ENCODE results near the gene CCL28. TPM values are rescaled to one million over a fixed set of nuclear protein-coding genes. Genes with fewer than 3 reads are reported as not detected.

CCL28 gene
- total and polyA plus RNA-seq, 11 donors = 0.06 to 1.6 (median 0.31) TPM; not detected in 1

DNA sequence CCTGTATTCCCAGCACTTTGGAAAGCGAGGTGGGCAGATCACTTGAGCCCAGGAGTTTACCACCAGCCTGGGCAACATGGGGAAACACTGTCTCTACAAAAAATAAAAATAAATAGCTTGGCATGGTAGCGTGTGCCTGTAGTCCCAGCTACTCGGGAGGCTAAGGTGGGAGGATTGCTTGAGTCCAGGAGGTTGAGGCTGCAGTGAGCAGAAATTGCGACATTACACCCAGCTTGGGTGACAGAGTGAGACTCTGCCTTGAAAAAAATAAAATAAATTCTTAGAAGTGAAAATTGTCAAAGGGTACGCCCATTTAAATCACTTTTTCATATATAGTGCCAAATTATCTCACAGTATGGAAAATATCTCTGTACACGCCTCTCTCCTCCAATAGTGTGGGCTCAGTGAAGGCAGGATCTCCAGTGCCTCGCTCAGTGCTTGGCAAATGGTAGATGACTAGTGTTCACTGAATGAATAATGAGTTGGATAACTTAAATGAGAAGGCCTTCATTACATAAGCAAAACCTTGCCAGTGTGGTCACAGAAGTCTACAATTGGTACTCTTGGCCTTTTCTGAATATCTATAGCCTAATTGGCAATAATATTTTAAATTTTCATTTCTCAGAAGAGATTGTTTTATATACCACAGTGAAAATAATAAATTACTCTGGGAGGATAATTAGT lies 9.4 kb upstream of the CCL28 start:
- ATAC-seq = no peak
- H3K9me3 ChIP-seq = no peaks in the 10 kb centered on the region
- H3K27me3 ChIP-seq = no peaks in the 10 kb centered on the region
- intact Hi-C loops (cut with DNase I) = no loop called here
- DNase-seq = no peak
- no peak overlapping the region for H3K4me3 ChIP-seq
- no peaks in the 10 kb centered on the region for H3K36me3 ChIP-seq
- WGBS, 4 donors = 84 to 93% (median 87%) methylated on average over 7 of the region's 7 CpGs
- H3K4me1 ChIP-seq = no peaks in the 10 kb centered on the region
- no peak for TF ChIP-seq POLR2A (IDR thresholded peaks at IDR 0.05)
- TF ChIP-seq, protein P1, sequence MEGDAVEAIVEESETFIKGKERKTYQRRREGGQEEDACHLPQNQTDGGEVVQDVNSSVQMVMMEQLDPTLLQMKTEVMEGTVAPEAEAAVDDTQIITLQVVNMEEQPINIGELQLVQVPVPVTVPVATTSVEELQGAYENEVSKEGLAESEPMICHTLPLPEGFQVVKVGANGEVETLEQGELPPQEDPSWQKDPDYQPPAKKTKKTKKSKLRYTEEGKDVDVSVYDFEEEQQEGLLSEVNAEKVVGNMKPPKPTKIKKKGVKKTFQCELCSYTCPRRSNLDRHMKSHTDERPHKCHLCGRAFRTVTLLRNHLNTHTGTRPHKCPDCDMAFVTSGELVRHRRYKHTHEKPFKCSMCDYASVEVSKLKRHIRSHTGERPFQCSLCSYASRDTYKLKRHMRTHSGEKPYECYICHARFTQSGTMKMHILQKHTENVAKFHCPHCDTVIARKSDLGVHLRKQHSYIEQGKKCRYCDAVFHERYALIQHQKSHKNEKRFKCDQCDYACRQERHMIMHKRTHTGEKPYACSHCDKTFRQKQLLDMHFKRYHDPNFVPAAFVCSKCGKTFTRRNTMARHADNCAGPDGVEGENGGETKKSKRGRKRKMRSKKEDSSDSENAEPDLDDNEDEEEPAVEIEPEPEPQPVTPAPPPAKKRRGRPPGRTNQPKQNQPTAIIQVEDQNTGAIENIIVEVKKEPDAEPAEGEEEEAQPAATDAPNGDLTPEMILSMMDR (IDR thresholded peaks at IDR 0.05) = no peak
- no peak overlapping the region for H3K27ac ChIP-seq

DNA sequence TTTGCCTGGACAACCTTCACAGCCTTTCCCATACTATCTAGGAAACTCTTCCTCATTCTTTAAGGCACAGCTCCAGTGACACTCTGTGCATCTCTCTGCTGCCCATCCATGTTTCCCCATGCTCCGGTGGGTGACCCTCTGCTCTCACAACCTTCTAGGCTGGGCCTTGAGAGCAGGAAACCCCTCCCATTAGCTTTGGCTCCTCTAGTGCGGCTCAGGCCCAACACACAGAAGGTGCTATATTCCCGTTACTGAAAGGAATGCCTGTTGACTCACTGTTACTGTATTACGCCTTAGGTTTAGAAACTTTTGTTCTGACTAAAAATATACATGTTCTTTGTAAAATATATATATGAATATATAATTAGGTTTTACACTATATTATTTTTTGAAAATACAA lies 8.1 kb upstream of the CCL28 start:
- no peak for ATAC-seq
- H3K4me1 ChIP-seq = no peaks in the 10 kb centered on the region
- H3K9me3 ChIP-seq = no peaks in the 10 kb centered on the region
- no peak for DNase-seq
- TF ChIP-seq POLR2A (IDR thresholded peaks at IDR 0.05) = no peak
- TF ChIP-seq, protein P1 (IDR thresholded peaks at IDR 0.05) = no peak
- no peaks in the 10 kb centered on the region for H3K27me3 ChIP-seq
- no peaks in the 10 kb centered on the region for H3K36me3 ChIP-seq
- intact Hi-C loops (cut with DNase I) = no loop called here
- H3K27ac ChIP-seq = no peak overlapping the region
- 53 to 63% (median 59%) methylated on average over 4 of the region's 4 CpGs for WGBS, 4 donors
- H3K4me3 ChIP-seq = no peak overlapping the region

DNA sequence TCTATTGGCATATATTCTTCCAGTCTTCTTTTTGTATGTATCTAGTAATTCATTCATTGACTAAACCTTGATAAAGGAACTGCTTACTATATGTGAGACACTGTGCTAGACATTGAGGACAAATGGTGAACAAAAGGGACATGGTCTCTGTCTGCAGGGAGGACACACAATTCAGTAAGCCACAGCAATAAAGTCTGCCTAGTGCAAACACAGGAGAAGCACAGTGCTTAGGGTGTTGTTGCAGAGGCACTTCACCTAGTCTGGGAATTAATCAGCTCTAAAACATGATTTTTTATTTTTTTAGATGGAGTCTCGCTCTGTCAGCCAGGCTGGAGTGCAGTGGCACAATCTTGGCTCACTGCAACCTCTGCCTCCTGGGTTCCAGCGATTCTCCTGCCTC lies 6.4 kb upstream of the CCL28 start:
- ATAC-seq (no peak), DNase-seq (no peak)
- TF ChIP-seq, protein P1 (IDR thresholded peaks at IDR 0.05) = no peak
- no peak for TF ChIP-seq POLR2A (IDR thresholded peaks at IDR 0.05)
- Histone ChIP-seq H3K27me3 (no peaks in the 10 kb centered on the region), H3K4me1 (no peaks in the 10 kb centered on the region), H3K36me3 (no peaks in the 10 kb centered on the region), H3K4me3 (no peak overlapping the region), H3K9me3 (no peaks in the 10 kb centered on the region), H3K27ac (no peak overlapping the region)
- 80 to 90% (median 90%) methylated on average over 2 of the region's 2 CpGs for WGBS, 4 donors
- intact Hi-C loops (cut with DNase I) = no loop called here

DNA sequence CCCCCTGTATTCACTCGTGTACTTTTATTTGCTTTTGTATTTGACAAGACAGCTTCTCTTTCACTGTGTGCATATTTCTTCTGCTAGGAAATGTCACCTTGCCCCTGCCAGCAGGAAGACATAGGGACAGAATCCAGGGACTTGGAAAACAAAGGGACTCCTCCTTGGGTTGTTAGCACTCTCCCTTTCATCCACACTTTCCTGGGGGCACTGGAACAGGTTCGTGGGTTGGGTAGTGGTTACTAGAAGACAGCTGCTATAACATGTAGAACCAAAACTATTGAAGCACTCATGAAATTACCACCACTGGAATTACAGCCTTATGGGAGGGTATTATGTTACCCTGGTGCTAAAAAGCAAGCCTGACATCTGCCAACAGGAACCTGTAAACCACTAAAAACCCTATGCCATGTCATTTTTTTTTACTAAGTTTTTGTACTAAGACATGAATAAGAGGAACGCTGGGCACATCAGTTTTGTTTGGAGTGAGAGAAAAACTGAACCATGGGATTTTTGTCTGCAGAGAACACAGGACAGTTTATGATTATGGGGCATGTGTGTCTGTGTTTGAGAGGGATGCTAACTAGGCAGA lies 4.7 kb upstream of the CCL28 start:
- Histone ChIP-seq H3K27ac (no peak overlapping the region), H3K36me3 (no peaks in the 10 kb centered on the region), H3K9me3 (no peaks in the 10 kb centered on the region), H3K4me3 (no peak overlapping the region), H3K4me1 (no peaks in the 10 kb centered on the region), H3K27me3 (no peaks in the 10 kb centered on the region)
- WGBS, 4 donors = 62 to 72% (median 64%) methylated on average over 3 of the region's 3 CpGs
- no peak for ATAC-seq
- intact Hi-C loops (cut with DNase I) = no loop called here
- DNase-seq = no peak
- no peak for TF ChIP-seq POLR2A (IDR thresholded peaks at IDR 0.05)
- TF ChIP-seq, protein P1 (IDR thresholded peaks at IDR 0.05) = no peak

Data from heart left ventricle (tissue), 16 donors.